Adrenal gland (tissue), 12 donors: ENCODE results near the gene ANKS1B. TPM values are rescaled to one million over a fixed set of nuclear protein-coding genes. Genes with fewer than 3 reads are reported as not detected.

Experiments
- DNase-seq, 7 donors: peaks; one replicate each; pipeline ENCODE4 v3.0.0-alpha.2; 2019 to 2020
- H3K27ac ChIP-seq, 5 donors: fragments of 200-600 bp; sonication (generic) in 4 of 5; 1 replicate in 3 of 5; 2 replicates in 2 of 5; pipeline versions ENCODE4 v1.5.1 to v1.8.0; 2016 to 2020; ENCODE audit warnings: mild to moderate bottlenecking in 1 of 5
- H3K27me3 ChIP-seq: fragments of 200-600 bp; 2 replicates; pipeline ENCODE4 v1.8.0; 2021
- H3K36me3 ChIP-seq, 2 donors: fragments of 200-600 bp; replicated peaks in 1 of 2; 1 replicate in 1 of 2; 2 replicates in 1 of 2; pipeline versions ENCODE4 v1.5.1 to v1.8.0; 2018 to 2022
- H3K4me1 ChIP-seq, 2 donors: fragments of 200-600 bp; replicated peaks in 1 of 2; 1 replicate in 1 of 2; 2 replicates in 1 of 2; pipeline versions ENCODE4 v1.5.1 to v1.8.0; 2018 to 2021
- H3K4me3 ChIP-seq, 4 donors: fragments of 200-600 bp; sonication (generic) in 3 of 4; one replicate each; pipeline ENCODE4 v1.5.1; 2016 to 2018
- H3K9me3 ChIP-seq, 3 donors: fragments of 200-600 bp; sonication (generic) in 1 of 3; replicated peaks in 1 of 3; 1 replicate in 2 of 3; 2 replicates in 1 of 3; pipeline versions ENCODE4 v1.5.1 to v1.8.0; 2016 to 2021
- CTCF ChIP-seq, 6 experiments: fragments of 450-650 bp in 4 of 6; fragments of 200-600 bp in 2 of 6; sonication (generic) in 1 of 6; IDR thresholded peaks; 1 replicate in 5 of 6; 2 replicates in 1 of 6; pipeline versions ENCODE4 v1.5.1 to v1.8.0; 2016 to 2021; ENCODE audit warnings: antibody characterized with exemption in 6 of 6, mild to moderate bottlenecking in 2 of 6, moderate library complexity in 1 of 6
- POLR2A ChIP-seq, 2 donors: fragments of 450-650 bp; IDR thresholded peaks; one replicate each; pipeline ENCODE4 v1.6.1; 2017; ENCODE audit warnings: antibody characterized with exemption in 2 of 2, mild to moderate bottlenecking in 2 of 2, moderate library complexity in 1 of 2
- WGBS, 4 donors: extraction: QIAGEN DNeasy Blood & Tissue Kit in 2 of 4; methylation state at CpG; one replicate each; pipeline versions ENCODE4 v1.1.5 to v1.1.7; 2013 to 2017; 5-methylcytosine and 5-hydroxymethylcytosine counted together
- intact Hi-C, 2 donors: fragments of 100-400 bp; cut with DNase I; formaldehyde crosslinking; loops; one replicate each; pipeline versions ENCODE4 v1.14.1 to v1.15.0; 2022 to 2023
- polyA plus RNA-seq, 3 donors: library from polyadenylated mRNA; stranded (reverse); fragments of 200-250 nt in 2 of 3; fragments of 350-450 nt in 1 of 3; fragmentation: Illumina TruSeq in 1 of 3; extraction: RNeasy Lipid Tissue Mini Kit (QIAGEN cat#74804) in 1 of 3; gene quantifications; one replicate each; pipeline ENCODE4 v1.2.3, GENCODE V29; 2013 to 2014
- total RNA-seq, 9 donors: library from RNA; depleted of rRNA in 4 of 9; stranded (reverse); fragments of >200 nt in 4 of 9; fragments of 120-200 nt in 1 of 9; fragmentation: NEBNext Ultra II Directional in 1 of 9; extraction: Animal tissue kit (Norgen Biotek cat#: 25700) in 1 of 9; gene quantifications; one replicate each; pipeline versions ENCODE4 v1.1.0 to v1.2.4, GENCODE V29; 2013 to 2023
- donor health status: healthy with polysubstance abuse.
- donor health status: Bipolar disorder and iron deficiency.
- donor health status: DM: yes; HTN: yes; CAD: no.
- donor health status: DM: no; HTN: no; CAD: no.
- donor health status: DM: no; HTN: no; CAD: no.
- donor health status: DM: yes; HTN: yes; CAD: no.

Gene ANKS1B
- total and polyA plus RNA-seq, 12 donors = 1.3 to 28.1 (median 8.0) TPM

GRCh38 chr12:99146730-99147129, 838.0 kb downstream of the ANKS1B start:
- Histone ChIP-seq H3K4me3 (no peak overlapping the region), H3K27ac (no peak overlapping the region), H3K4me1 (no peaks in the 10 kb centered on the region), H3K9me3 (no peaks in the 10 kb centered on the region), H3K27me3 (no peaks in the 10 kb centered on the region), H3K36me3 (no peaks in the 10 kb centered on the region)
- TF ChIP-seq CTCF (IDR thresholded peaks at IDR 0.05) = no peak
- no peak for TF ChIP-seq POLR2A (IDR thresholded peaks at IDR 0.05)
- DNase-seq = no peak
- intact Hi-C loops = no loop called here
- 80 to 89% (median 85%) methylated on average over 5 of the region's 5 CpGs for WGBS, 4 donors

GRCh38 chr12:99146185-99146584, 838.6 kb downstream of the ANKS1B start:
- intact Hi-C loops = no loop called here
- TF ChIP-seq POLR2A (IDR thresholded peaks at IDR 0.05) = no peak
- no peak for TF ChIP-seq CTCF (IDR thresholded peaks at IDR 0.05)
- no peaks in the 10 kb centered on the region for H3K9me3 ChIP-seq
- no peak overlapping the region for H3K27ac ChIP-seq
- H3K27me3 ChIP-seq = no peaks in the 10 kb centered on the region
- H3K36me3 ChIP-seq = no peaks in the 10 kb centered on the region
- 57 to 68% (median 61%) methylated on average over 5 of the region's 5 CpGs for WGBS, 4 donors
- DNase-seq = peak in 1 of 7 donors; percentile 54
- no peaks in the 10 kb centered on the region for H3K4me1 ChIP-seq
- no peak overlapping the region for H3K4me3 ChIP-seq

GRCh38 chr12:99142651-99143050, 842.1 kb downstream of the ANKS1B start:
- H3K36me3 ChIP-seq = no peaks in the 10 kb centered on the region

GRCh38 chr12:99140017-99140720, 844.6 kb downstream of the ANKS1B start:
- Histone ChIP-seq H3K36me3 (no peaks in the 10 kb centered on the region), H3K4me3 (no peak overlapping the region), H3K4me1 (no peaks in the 10 kb centered on the region), H3K9me3 (no peaks in the 10 kb centered on the region), H3K27me3 (no peaks in the 10 kb centered on the region), H3K27ac (no peak overlapping the region)
- TF ChIP-seq POLR2A (IDR thresholded peaks at IDR 0.05) (no peak), CTCF (IDR thresholded peaks at IDR 0.05) (no peak)
- 78 to 90% (median 84%) methylated on average over 7 of the region's 7 CpGs for WGBS, 4 donors
- no peak for DNase-seq
- intact Hi-C loops = no loop called here

More at GRCh38 chr12:99142651-99143050, 842.1 kb downstream of the ANKS1B start:
- no peaks in the 10 kb centered on the region for H3K4me1 ChIP-seq
- H3K27me3 ChIP-seq = no peaks in the 10 kb centered on the region
- no peak for DNase-seq
- no peak overlapping the region for H3K4me3 ChIP-seq
- H3K9me3 ChIP-seq = no peaks in the 10 kb centered on the region
- no peak overlapping the region for H3K27ac ChIP-seq
- intact Hi-C loops = no loop called here
- TF ChIP-seq POLR2A (IDR thresholded peaks at IDR 0.05) = no peak
- no peak for TF ChIP-seq CTCF (IDR thresholded peaks at IDR 0.05)
